ENCODE data around the gene OR2T4.

The OR2T4 gene

GRCh38 chr1:248361121-248361715 lies at the start of gene OR2T4:
Gene OR2T4, plus strand, starts transcription at chr1:248361665. Its CDS starts 0 bp downstream, at chr1:248361665.
- no peak for DNase-seq

GRCh38 chr1:248316796-248317195 lies 44.7 kb upstream of the OR2T4 start:
- no peak for DNase-seq

GRCh38 chr1:248324468-248324867 lies 37.0 kb upstream of the OR2T4 start, which contains the start of gene OR2M7:
Gene OR2M7, minus strand, starts transcription at chr1:248324568. Its CDS starts 0 bp downstream, at chr1:248324568.
- no peak for DNase-seq

- no peak for DNase-seq
These were observed 18.0 kb upstream of the OR2T4 start for GRCh38 chr1:248343451-248343850.

GRCh38 chr1:248348475-248348874 lies 13.0 kb upstream of the OR2T4 start, which contains the start of gene OR14C36:
Gene OR14C36, plus strand, starts transcription at chr1:248348775. Its CDS starts 0 bp downstream, at chr1:248348775.
- no peak for DNase-seq

- no peak for DNase-seq
These were observed 2.0 kb upstream of the OR2T4 start for GRCh38 chr1:248359415-248359814.

GRCh38 chr1:248366609-248367008 lies 5.1 kb downstream of the OR2T4 start:
- DNase-seq, result no peak

- no peak for DNase-seq
These were observed 10.9 kb downstream of the OR2T4 start for GRCh38 chr1:248372394-248372793.

- DNase-seq, result no peak
These were observed 12.3 kb downstream of the OR2T4 start for GRCh38 chr1:248373761-248374160.

- DNase-seq, result no peak
These were observed 14.0 kb downstream of the OR2T4 start, which contains the start of gene OR2T6 for GRCh38 chr1:248375446-248375845. Gene OR2T6, plus strand, starts transcription at chr1:248375746. Its CDS starts 11,863 bp downstream, at chr1:248387609.

GRCh38 chr1:248376916-248377315 lies 15.5 kb downstream of the OR2T4 start:
- DNase-seq, result no peak

- no peak for DNase-seq
These were observed 19.4 kb downstream of the OR2T4 start for GRCh38 chr1:248380854-248381253.

- no peak for DNase-seq
These were observed 27.0 kb downstream of the OR2T4 start for GRCh38 chr1:248388426-248388825.

- DNase-seq, result no peak
These were observed 31.6 kb downstream of the OR2T4 start for GRCh38 chr1:248393050-248393449.

- no peak for DNase-seq
These were observed 41.3 kb downstream of the OR2T4 start, which contains the start of gene OR2T1 for GRCh38 chr1:248402748-248403147. Gene OR2T1, plus strand, starts transcription at chr1:248403048. Its CDS starts 3,100 bp downstream, at chr1:248406148.

GRCh38 chr1:248404024-248404423 lies 42.6 kb downstream of the OR2T4 start:
- DNase-seq, result no peak

GRCh38 chr1:248406721-248407692 lies 45.5 kb downstream of the OR2T4 start:
- DNase-seq, result no peak
